ENCODE results near the gene C20orf202. TPM values are rescaled to one million over a fixed set of nuclear protein-coding genes. Genes with fewer than 3 reads are reported as not detected.

C20orf202 gene
- polyA plus RNA-seq, 1 of the 3 experiments (the other 2 are of a cell fraction), result not detected

DNA sequence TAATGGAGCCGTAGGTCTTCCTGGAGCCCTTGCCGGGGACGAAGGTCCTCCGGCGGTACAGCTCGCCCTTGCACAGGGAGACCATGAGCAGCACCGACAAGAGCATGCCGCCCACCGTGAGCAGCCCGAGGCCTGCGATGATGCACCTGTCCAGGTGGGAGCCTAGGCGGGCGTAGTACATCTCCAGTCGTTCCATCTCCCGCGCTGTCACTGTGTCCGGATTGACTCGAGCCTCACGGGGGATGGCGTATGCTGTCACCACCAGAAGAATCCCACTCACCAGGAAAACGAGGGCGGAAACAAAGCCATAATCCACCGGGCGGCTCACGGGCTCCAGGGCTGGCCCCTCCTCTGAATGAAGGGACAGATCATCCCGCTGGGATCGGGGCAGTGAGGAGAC, 22.3 kb upstream of the C20orf202 start:
- H4K20me1 ChIP-seq (ENCODE audit: insufficient read depth), result no peaks in the 10 kb centered on the region
- no peaks in the 10 kb centered on the region for H3K9me3 ChIP-seq
- no peaks in the 10 kb centered on the region for H3K27me3 ChIP-seq (ENCODE audit: insufficient read depth)
- CTCF ChIA-PET, result interaction anchor here (1.2 to 3.8 kb wide), 3 partner anchors 31 to 225 kb away, joined by 3 to 13 read pairs (median 3); no protein-coding TSS in a partner anchor
- H3K9ac ChIP-seq, result no peak overlapping the region
- H3F3A ChIP-seq (replicated peaks; ENCODE audit: insufficient read depth), result no peaks in the 10 kb centered on the region
- H3K4me3 ChIP-seq (ENCODE audit: low read depth in 2 of 2, low read length in 1 of 2), result no peak overlapping the region
- no peak overlapping the region for H3K27ac ChIP-seq (ENCODE audit: low read depth in 2 of 2, low read length in 1 of 2)
- H3K9me2 ChIP-seq, result no peaks in the 10 kb centered on the region
- no peaks in the 10 kb centered on the region for H3K79me2 ChIP-seq (ENCODE audit: insufficient read depth)
- no peak overlapping the region for H2AFZ ChIP-seq (ENCODE audit: low read depth)
- POLR2A ChIA-PET, result no interaction called here
- peaks cover 0 to 1% of the 10 kb centered on the region in 2 experiments; a peak in 1 of 4 replicates for H3K4me1 ChIP-seq (ENCODE audit: control insufficient read depth in 1 of 2, insufficient read depth in 2 of 2, low read depth in 1 of 2, low read length in 1 of 2)
- WGBS (ENCODE audit: low lambda C conversion rate), result 100% methylated on average over 12 of the region's 27 CpGs
- no peak for DNase-seq
- no peak overlapping the region for H3K4me2 ChIP-seq
- peaks cover 0 to 2% of the 10 kb centered on the region in 2 experiments for H3K36me3 ChIP-seq (replicated peaks in 1 of 2; ENCODE audit: control insufficient read depth in 1 of 2, insufficient read depth in 2 of 2, low read length in 1 of 2)
- no peak for TF ChIP-seq USF1 (IDR thresholded peaks at IDR 0.05; ENCODE audit: borderline replicate concordance, low read depth)
- no peak for TF ChIP-seq RXRA (IDR thresholded peaks at IDR 0.05; ENCODE audit: borderline replicate concordance, low read depth)
- no peak for TF ChIP-seq RCOR1 (IDR thresholded peaks at IDR 0.05; ENCODE audit: low read length)
- no peak for TF ChIP-seq SMC3 (IDR thresholded peaks at IDR 0.05; ENCODE audit: low read depth, low read length)
- no peak for TF ChIP-seq ELF1 (IDR thresholded peaks at IDR 0.05)
- TF ChIP-seq JUND (IDR thresholded peaks at IDR 0.05), result no peak

GRCh38 chr20:1182106-1182505, 21.1 kb upstream of the C20orf202 start:
- 83% methylated on average over 4 of the region's 4 CpGs for WGBS (ENCODE audit: low lambda C conversion rate)
- no peaks in the 10 kb centered on the region for H3K9me3 ChIP-seq
- no peak for TF ChIP-seq NRF1 (IDR thresholded peaks at IDR 0.05; ENCODE audit: low read depth, low read length)
- no peak for TF ChIP-seq MEF2A (IDR thresholded peaks at IDR 0.05; ENCODE audit: borderline replicate concordance, low read depth)
- no peak for TF ChIP-seq MXI1 (IDR thresholded peaks at IDR 0.05; ENCODE audit: low read depth, low read length)
- TF ChIP-seq, protein P1, sequence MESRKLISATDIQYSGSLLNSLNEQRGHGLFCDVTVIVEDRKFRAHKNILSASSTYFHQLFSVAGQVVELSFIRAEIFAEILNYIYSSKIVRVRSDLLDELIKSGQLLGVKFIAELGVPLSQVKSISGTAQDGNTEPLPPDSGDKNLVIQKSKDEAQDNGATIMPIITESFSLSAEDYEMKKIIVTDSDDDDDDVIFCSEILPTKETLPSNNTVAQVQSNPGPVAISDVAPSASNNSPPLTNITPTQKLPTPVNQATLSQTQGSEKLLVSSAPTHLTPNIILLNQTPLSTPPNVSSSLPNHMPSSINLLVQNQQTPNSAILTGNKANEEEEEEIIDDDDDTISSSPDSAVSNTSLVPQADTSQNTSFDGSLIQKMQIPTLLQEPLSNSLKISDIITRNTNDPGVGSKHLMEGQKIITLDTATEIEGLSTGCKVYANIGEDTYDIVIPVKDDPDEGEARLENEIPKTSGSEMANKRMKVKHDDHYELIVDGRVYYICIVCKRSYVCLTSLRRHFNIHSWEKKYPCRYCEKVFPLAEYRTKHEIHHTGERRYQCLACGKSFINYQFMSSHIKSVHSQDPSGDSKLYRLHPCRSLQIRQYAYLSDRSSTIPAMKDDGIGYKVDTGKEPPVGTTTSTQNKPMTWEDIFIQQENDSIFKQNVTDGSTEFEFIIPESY (IDR thresholded peaks at IDR 0.05; ENCODE audit: borderline replicate concordance, low read depth), result no peak
- no peak for TF ChIP-seq POLR2AphosphoS5 (IDR thresholded peaks at IDR 0.05; ENCODE audit: low read depth, low read length)
- no peak for TF ChIP-seq FOXJ3 (CRISPR knock-in tag; IDR thresholded peaks at IDR 0.05)
- no peaks in the 10 kb centered on the region for H3K36me3 ChIP-seq (replicated peaks in 1 of 2; ENCODE audit: control insufficient read depth in 1 of 2, insufficient read depth in 2 of 2, low read length in 1 of 2)
- H3K27ac ChIP-seq (ENCODE audit: low read depth in 2 of 2, low read length in 1 of 2), result no peak overlapping the region
- no peak overlapping the region for H3K9ac ChIP-seq
- H3K9me2 ChIP-seq, result no peaks in the 10 kb centered on the region
- no peak overlapping the region for H3K4me3 ChIP-seq (ENCODE audit: low read depth in 2 of 2, low read length in 1 of 2)
- H2AFZ ChIP-seq (ENCODE audit: low read depth), result no peak overlapping the region
- peaks cover 0 to 3% of the 10 kb centered on the region in 2 experiments; a peak in 1 of 4 replicates for H3K4me1 ChIP-seq (ENCODE audit: control insufficient read depth in 1 of 2, insufficient read depth in 2 of 2, low read depth in 1 of 2, low read length in 1 of 2)
- no peaks in the 10 kb centered on the region for H4K20me1 ChIP-seq (ENCODE audit: insufficient read depth)
- no peak overlapping the region for H3K4me2 ChIP-seq
- H3F3A ChIP-seq (replicated peaks; ENCODE audit: insufficient read depth), result no peaks in the 10 kb centered on the region
- H3K79me2 ChIP-seq (ENCODE audit: insufficient read depth), result no peaks in the 10 kb centered on the region
- ChIA-PET POLR2A (no interaction called here), CTCF (interaction anchor here (0.9 to 3.8 kb wide), 2 partner anchors 30 to 366 kb away, joined by 4 to 13 read pairs; no protein-coding TSS in a partner anchor)
- no peaks in the 10 kb centered on the region for H3K27me3 ChIP-seq (ENCODE audit: insufficient read depth)
- no peak for DNase-seq

All from SK-N-SH (cell line).